Gastrocnemius medialis (tissue), 4 donors: Measurements from ENCODE around the gene GSAP.

ENCODE experiments used
- CTCF ChIP-seq, 5 experiments: fragments of 450-650 bp in 3 of 5; fragments of 200-600 bp in 2 of 5; sonication (generic) in 2 of 5; IDR thresholded peaks in 4 of 5; conservative IDR thresholded peaks in 1 of 5; 1 replicate in 4 of 5; 2 replicates in 1 of 5; pipeline ENCODE4 v1.5.1; 2016 to 2019; ENCODE audit warnings: antibody characterized with exemption in 5 of 5, mild to moderate bottlenecking in 3 of 5, moderate library complexity in 3 of 5
- POLR2A ChIP-seq, 2 donors: fragments of 450-650 bp; IDR thresholded peaks; one replicate each; pipeline ENCODE4 v1.6.1; 2017; ENCODE audit warnings: antibody characterized with exemption in 2 of 2, mild to moderate bottlenecking in 2 of 2, moderate library complexity in 2 of 2

- no peak for TF ChIP-seq POLR2A (IDR thresholded peaks at IDR 0.05)
- TF ChIP-seq CTCF (IDR thresholded peaks at IDR 0.05 in 4 of 5, conservative IDR thresholded peaks at IDR 0.05 in 1 of 5): no peak
Observed at GRCh38 chr7:77313085-77313484, 103.1 kb downstream of the GSAP start.
